HAP-1 (cell line): ENCODE data around the gene TELO2.

Source experiments
- DNase-seq, 2 experiments: peaks; one replicate each; pipeline ENCODE4 v3.0.0-alpha.2; 2016 to 2020; ENCODE audit warnings: low spot score in 2 of 2
- H3K27me3 ChIP-seq: fragments of 250-450 bp; sonication (Bioruptor Pico); 2 replicates; pipeline ENCODE4 v1.5.1; 2020; ENCODE audit warnings: low read depth, mild to moderate bottlenecking, moderate library complexity
- H3K36me3 ChIP-seq: fragments of 250-450 bp; sonication (Bioruptor Pico); replicated peaks from 2 replicates; pipeline ENCODE4 v1.5.1; 2020; ENCODE audit warnings: mild to moderate bottlenecking
- H3K4me1 ChIP-seq: fragments of 250-450 bp; sonication (Bioruptor Pico); 2 replicates; pipeline ENCODE4 v1.5.1; 2020; ENCODE audit warnings: mild to moderate bottlenecking
- H3K4me3 ChIP-seq: fragments of 250-450 bp; sonication (Bioruptor Pico); 2 replicates; pipeline ENCODE4 v1.5.1; 2020; ENCODE audit warnings: mild to moderate bottlenecking, moderate library complexity
- H3K9me3 ChIP-seq: fragments of 250-450 bp; sonication (Bioruptor Pico); 2 replicates; pipeline ENCODE4 v1.5.1; 2020; ENCODE audit warnings: mild to moderate bottlenecking, moderate library complexity
- in situ Hi-C: fragments of 300-500 bp; cut with MboI; formaldehyde crosslinking; loops from 3 replicates; pipeline ENCODE4 v1.14.3; 2020; ENCODE audit warnings: low sequenced_read_pairs, inconsistent platforms, mixed read lengths

Gene TELO2

DNA sequence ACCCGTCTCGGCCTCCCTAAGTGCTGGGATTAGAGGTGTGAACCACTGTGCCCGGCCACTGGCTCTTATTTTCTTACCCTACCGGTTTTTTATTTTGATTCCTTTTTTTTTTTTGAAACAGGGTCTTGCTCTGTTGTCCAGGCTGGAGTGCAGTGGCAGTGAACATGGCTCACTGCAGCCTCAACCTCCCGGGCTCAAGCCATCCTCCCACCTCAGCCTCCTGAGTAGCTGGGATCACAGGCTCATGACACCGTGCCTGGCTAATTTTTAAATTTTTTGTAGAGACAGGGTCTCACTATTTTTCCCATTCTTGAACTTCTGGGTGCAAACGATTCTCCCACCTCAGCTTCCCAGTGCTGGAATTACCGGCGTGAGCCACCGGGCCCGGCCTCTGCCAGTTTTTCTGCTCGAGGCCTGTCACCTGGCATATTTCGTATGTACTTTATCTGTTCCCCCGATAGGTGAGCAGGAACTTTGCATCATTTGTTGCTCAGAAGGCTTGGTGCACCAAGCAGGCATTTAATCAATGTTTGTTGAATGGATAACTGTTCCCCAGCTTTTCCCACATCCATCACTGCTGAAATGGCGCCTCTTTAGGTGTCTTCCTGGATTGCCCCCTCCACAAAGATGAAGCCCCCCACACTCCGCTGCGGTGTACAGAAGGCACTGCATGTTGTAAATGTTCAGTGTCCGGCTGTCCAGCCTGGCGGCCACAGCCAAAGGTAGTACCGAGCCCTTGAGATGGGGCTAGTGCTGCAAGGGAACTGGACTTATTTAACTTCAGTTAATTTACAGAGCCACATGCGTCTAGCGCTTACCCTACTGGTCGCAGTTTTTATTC, 858 bp upstream of the TELO2 start:
- Histone ChIP-seq H3K9me3 (no peaks in the 10 kb centered on the region), H3K36me3 (peaks cover 31% of the 10 kb centered on the region), H3K4me1 (peaks cover 6% of the 10 kb centered on the region)

GRCh38 chr16:1493746-1494094, 560 bp downstream of the TELO2 start:
- peak in 1 of 2 experiments; percentile 41 for DNase-seq
- Histone ChIP-seq H3K4me3 (peak overlapping the region; percentile 77), H3K9me3 (no peaks in the 10 kb centered on the region), H3K27me3 (no peaks in the 10 kb centered on the region), H3K4me1 (peaks cover 6% of the 10 kb centered on the region), H3K36me3 (peaks cover 37% of the 10 kb centered on the region)
- in situ Hi-C loops: no loop called here

More for the DNA sequence above, 858 bp upstream of the TELO2 start:
- in situ Hi-C loops: no loop called here
- peak overlapping the region; percentile 77 for H3K4me3 ChIP-seq
- no peaks in the 10 kb centered on the region for H3K27me3 ChIP-seq
- DNase-seq: no peak

DNA sequence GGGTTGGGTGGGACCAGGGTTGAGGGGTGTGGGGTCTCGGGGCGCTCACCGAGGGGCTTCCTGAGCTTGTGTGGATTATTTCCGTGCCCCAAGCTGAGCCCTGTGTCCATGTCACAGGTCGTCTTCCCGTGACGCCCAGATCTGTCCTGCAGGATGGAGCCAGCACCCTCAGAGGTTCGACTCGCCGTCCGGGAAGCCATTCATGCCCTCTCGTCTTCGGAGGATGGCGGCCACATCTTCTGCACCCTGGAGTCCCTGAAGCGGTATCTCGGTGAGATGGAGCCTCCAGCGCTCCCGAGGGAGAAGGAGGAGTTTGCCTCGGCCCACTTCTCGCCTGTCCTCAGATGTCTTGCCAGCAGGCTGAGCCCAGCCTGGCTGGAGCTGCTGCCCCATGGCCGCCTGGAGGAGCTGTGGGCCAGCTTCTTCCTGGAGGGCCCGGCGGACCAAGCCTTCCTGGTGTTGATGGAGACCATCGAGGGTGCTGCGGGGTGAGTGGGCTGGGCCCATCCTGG, 1.0 kb downstream of the TELO2 start:
- in situ Hi-C loops: no loop called here
- Histone ChIP-seq H3K4me1 (peaks cover 6% of the 10 kb centered on the region), H3K36me3 (peaks cover 41% of the 10 kb centered on the region), H3K9me3 (no peaks in the 10 kb centered on the region), H3K4me3 (peak overlapping the region; percentile 77), H3K27me3 (no peaks in the 10 kb centered on the region)
- peak; percentile 43 to 76 for DNase-seq

DNA sequence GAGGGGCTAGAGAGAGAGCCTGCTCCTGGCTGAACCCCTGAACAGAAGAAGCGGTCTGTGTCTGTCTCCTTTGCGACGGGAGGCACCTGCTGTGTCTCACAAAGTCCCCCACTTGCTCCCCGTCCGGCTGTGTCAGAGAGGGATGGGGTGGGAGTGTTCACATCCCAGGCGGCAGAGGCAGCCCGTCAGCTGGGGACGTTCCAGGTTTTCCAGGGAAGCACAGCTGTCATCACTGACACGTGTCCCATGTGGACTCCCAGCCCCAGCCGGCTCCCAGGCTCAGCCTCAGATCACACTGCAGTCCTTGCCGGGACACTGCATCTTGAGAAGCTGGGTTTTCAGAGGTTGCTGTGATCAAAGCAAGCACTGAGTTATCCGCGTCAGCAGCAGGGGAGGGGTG, 1.6 kb downstream of the TELO2 start:
- Histone ChIP-seq H3K36me3 (peaks cover 43% of the 10 kb centered on the region), H3K27me3 (no peaks in the 10 kb centered on the region), H3K4me3 (peak overlapping the region; percentile 77), H3K4me1 (peaks cover 6% of the 10 kb centered on the region), H3K9me3 (no peaks in the 10 kb centered on the region)
- in situ Hi-C loops: no loop called here
- DNase-seq: no peak

GRCh38 chr16:1495211-1495888, 2.2 kb downstream of the TELO2 start:
- in situ Hi-C loops: no loop called here
- H3K4me1 ChIP-seq: peaks cover 6% of the 10 kb centered on the region
- peaks cover 50% of the 10 kb centered on the region for H3K36me3 ChIP-seq
- no peaks in the 10 kb centered on the region for H3K9me3 ChIP-seq
- no peak overlapping the region; the same call in 1 of the 2 replicates for H3K4me3 ChIP-seq
- no peaks in the 10 kb centered on the region for H3K27me3 ChIP-seq
- no peak for DNase-seq

- Histone ChIP-seq H3K4me3 (no peak overlapping the region), H3K4me1 (peaks cover 6% of the 10 kb centered on the region), H3K27me3 (no peaks in the 10 kb centered on the region), H3K36me3 (peaks cover 55% of the 10 kb centered on the region), H3K9me3 (no peaks in the 10 kb centered on the region)
- DNase-seq: no peak
- in situ Hi-C loops: no loop called here
Measured at GRCh38 chr16:1495889-1496262, 2.7 kb downstream of the TELO2 start.

GRCh38 chr16:1496464-1496863, 3.3 kb downstream of the TELO2 start:
- in situ Hi-C loops: no loop called here
- Histone ChIP-seq H3K9me3 (no peaks in the 10 kb centered on the region), H3K4me1 (peaks cover 6% of the 10 kb centered on the region), H3K27me3 (no peaks in the 10 kb centered on the region), H3K36me3 (peaks cover 61% of the 10 kb centered on the region), H3K4me3 (no peak overlapping the region)
- no peak for DNase-seq

DNA sequence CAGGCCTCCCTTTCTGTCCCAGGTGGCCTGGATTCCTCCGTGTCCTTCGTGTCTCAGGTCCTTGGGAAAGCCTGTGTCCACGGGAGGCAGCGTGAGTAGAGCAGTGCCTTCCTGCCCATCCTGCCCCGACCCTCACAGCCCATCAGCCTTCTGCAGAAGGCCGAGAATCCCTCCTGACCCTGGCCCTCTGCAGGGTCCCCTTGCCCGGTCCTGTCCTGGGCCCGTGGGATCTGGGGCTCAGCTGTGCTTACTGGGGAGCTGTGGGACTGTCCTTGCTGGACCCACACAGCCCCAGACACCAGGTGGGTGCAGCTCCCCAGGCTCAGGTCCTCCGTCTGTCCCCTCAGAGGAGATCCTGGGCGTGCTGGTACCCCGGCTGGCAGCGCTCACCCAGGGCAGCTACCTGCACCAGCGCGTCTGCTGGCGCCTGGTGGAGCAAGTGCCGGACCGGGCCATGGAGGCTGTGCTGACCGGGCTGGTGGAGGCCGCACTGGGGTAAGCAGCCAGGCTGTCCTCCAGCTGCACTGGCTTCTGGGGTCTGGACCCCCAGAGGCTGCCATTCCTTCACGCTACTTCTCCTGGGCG, 3.9 kb downstream of the TELO2 start:
- peaks cover 67% of the 10 kb centered on the region for H3K36me3 ChIP-seq
- no peak for DNase-seq
- H3K9me3 ChIP-seq: no peaks in the 10 kb centered on the region
- H3K4me3 ChIP-seq: no peak overlapping the region
- peaks cover 6% of the 10 kb centered on the region for H3K4me1 ChIP-seq
- in situ Hi-C loops: no loop called here
- no peaks in the 10 kb centered on the region for H3K27me3 ChIP-seq

GRCh38 chr16:1498899-1499676, 5.9 kb downstream of the TELO2 start:
- in situ Hi-C loops: no loop called here
- Histone ChIP-seq H3K36me3 (peaks cover 79% of the 10 kb centered on the region), H3K27me3 (no peaks in the 10 kb centered on the region), H3K9me3 (no peaks in the 10 kb centered on the region), H3K4me3 (no peak overlapping the region), H3K4me1 (no peaks in the 10 kb centered on the region; the same call in 1 of the 2 replicates)
- no peak for DNase-seq

GRCh38 chr16:1499756-1500464, 6.8 kb downstream of the TELO2 start:
- in situ Hi-C loops: no loop called here
- Histone ChIP-seq H3K4me1 (no peaks in the 10 kb centered on the region; the same call in 1 of the 2 replicates), H3K4me3 (no peak overlapping the region), H3K9me3 (no peaks in the 10 kb centered on the region), H3K36me3 (peaks cover 74% of the 10 kb centered on the region), H3K27me3 (no peaks in the 10 kb centered on the region)
- no peak for DNase-seq

GRCh38 chr16:1500465-1501150, 7.4 kb downstream of the TELO2 start:
- H3K4me1 ChIP-seq: no peaks in the 10 kb centered on the region
- H3K27me3 ChIP-seq: no peaks in the 10 kb centered on the region
- in situ Hi-C loops: no loop called here
- no peak for DNase-seq
- no peak overlapping the region for H3K4me3 ChIP-seq
- H3K9me3 ChIP-seq: no peaks in the 10 kb centered on the region
- peaks cover 67% of the 10 kb centered on the region for H3K36me3 ChIP-seq

GRCh38 chr16:1501630-1502029, 8.5 kb downstream of the TELO2 start:
- no peak for DNase-seq
- no peaks in the 10 kb centered on the region for H3K27me3 ChIP-seq
- in situ Hi-C loops: no loop called here
- H3K36me3 ChIP-seq: peaks cover 63% of the 10 kb centered on the region
- no peaks in the 10 kb centered on the region for H3K4me1 ChIP-seq
- no peaks in the 10 kb centered on the region for H3K9me3 ChIP-seq
- H3K4me3 ChIP-seq: no peak overlapping the region
